ENCODE data around the gene NR1H4.

NR1H4 gene

GRCh38 chr12:100574187-100575074, 100.8 kb downstream of the NR1H4 start:
- TF ChIP-seq, protein P1, sequence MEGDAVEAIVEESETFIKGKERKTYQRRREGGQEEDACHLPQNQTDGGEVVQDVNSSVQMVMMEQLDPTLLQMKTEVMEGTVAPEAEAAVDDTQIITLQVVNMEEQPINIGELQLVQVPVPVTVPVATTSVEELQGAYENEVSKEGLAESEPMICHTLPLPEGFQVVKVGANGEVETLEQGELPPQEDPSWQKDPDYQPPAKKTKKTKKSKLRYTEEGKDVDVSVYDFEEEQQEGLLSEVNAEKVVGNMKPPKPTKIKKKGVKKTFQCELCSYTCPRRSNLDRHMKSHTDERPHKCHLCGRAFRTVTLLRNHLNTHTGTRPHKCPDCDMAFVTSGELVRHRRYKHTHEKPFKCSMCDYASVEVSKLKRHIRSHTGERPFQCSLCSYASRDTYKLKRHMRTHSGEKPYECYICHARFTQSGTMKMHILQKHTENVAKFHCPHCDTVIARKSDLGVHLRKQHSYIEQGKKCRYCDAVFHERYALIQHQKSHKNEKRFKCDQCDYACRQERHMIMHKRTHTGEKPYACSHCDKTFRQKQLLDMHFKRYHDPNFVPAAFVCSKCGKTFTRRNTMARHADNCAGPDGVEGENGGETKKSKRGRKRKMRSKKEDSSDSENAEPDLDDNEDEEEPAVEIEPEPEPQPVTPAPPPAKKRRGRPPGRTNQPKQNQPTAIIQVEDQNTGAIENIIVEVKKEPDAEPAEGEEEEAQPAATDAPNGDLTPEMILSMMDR (IDR thresholded peaks at IDR 0.05; ENCODE audit: low read depth, low read length, missing control alignments), result no peak
- peak overlapping the region; percentile 81 for H3K4me3 ChIP-seq (ENCODE audit: low read depth, low read length)
- peak; percentile 4 for DNase-seq (ENCODE audit: low read depth)
- in situ Hi-C loops (cut with HindIII; ENCODE audit: low sequenced_read_pairs), result no loop called here

DNA sequence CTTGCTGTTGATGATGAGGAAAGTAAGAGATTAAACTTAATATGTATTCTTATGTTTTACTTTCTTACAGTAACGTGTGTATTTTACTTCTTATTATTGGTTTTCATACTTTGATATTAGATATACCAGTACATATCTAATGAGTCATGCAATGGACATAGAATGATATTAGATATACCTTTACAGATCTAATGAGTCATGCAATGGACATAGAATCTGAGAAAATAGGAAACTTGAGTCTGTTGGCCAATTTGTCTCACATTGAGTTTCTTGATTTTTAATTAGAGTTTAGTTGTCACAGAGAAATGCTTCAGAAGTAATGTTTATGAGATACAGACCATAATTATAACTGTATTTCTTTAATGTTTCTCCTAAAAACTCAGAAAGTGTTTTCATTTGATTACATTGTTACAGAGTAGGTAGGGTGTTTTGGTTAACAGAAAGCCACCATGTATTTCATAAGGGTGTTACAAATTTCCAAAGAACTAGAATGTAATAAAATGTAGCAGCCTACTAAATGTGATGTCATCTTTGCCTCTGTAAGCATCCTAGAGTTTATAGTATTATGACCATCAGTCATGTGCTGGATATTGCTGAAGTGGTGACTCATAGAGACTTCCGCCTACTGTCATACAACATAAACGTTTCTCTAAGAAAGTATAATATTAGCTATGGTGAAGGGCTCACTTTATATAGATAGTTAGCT, 102.8 kb downstream of the NR1H4 start:
- in situ Hi-C loops (cut with HindIII; ENCODE audit: low sequenced_read_pairs), result no loop called here
- peak; percentile 18 for DNase-seq (ENCODE audit: low read depth)
- H3K4me3 ChIP-seq (ENCODE audit: low read depth, low read length), result no peak overlapping the region
- TF ChIP-seq, protein P1 (IDR thresholded peaks at IDR 0.05; ENCODE audit: low read depth, low read length, missing control alignments), result no peak

DNA sequence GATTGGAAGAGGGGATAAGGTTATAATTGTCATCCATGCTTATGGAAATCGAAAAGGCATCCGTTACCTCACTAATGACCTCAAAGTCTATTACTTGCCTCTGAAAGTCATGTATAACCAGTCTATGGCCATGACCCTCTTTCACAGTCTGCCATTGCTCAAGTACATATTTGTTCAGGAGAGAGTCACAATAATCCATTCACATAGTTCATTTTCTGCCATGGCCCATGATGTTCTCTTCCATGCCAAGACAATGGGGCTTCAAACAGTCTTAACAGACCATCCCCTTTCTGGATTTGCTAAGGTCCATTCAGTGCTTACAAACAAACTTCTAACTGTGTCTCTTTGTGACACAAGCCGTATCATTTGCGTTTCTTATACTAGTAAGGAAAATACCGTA, 105.3 kb downstream of the NR1H4 start:
- in situ Hi-C loops (cut with HindIII; ENCODE audit: low sequenced_read_pairs), result no loop called here
- TF ChIP-seq, protein P1 (IDR thresholded peaks at IDR 0.05; ENCODE audit: low read depth, low read length, missing control alignments), result no peak

GRCh38 chr12:100579844-100580243, 106.2 kb downstream of the NR1H4 start:
- H3K4me3 ChIP-seq (ENCODE audit: low read depth, low read length), result no peak overlapping the region
- no peak for DNase-seq (ENCODE audit: low read depth)
- TF ChIP-seq, protein P1 (IDR thresholded peaks at IDR 0.05; ENCODE audit: low read depth, low read length, missing control alignments), result no peak
- in situ Hi-C loops (cut with HindIII; ENCODE audit: low sequenced_read_pairs), result no loop called here

More for the DNA sequence above, 105.3 kb downstream of the NR1H4 start:
- no peak for DNase-seq (ENCODE audit: low read depth)
- no peak overlapping the region for H3K4me3 ChIP-seq (ENCODE audit: low read depth, low read length)

DNA sequence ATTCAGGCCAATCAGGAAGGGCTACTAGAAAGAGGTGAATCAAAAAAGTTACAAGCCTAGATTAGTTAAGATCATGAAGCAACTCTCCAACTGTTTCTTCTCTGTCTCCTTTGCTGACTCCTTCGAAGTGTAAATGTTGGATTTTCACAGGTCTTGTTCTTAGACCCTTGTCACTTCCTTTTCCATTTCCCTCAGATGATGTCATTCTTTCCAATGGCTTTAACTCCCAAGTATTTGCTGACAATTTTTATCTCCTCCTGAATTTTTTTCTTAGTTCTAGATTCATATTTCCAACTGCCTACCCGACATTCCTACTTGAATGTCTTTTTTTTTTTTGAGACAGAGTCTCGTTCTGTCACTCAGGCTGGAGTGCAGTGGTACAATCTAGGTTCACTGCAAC, 110.6 kb downstream of the NR1H4 start:
- TF ChIP-seq, protein P1 (IDR thresholded peaks at IDR 0.05; ENCODE audit: low read depth, low read length, missing control alignments), result no peak
- no peak for DNase-seq (ENCODE audit: low read depth)
- in situ Hi-C loops (cut with HindIII; ENCODE audit: low sequenced_read_pairs), result no loop called here

GRCh38 chr12:100591979-100592378, 118.3 kb downstream of the NR1H4 start:
- TF ChIP-seq, protein P1 (IDR thresholded peaks at IDR 0.05; ENCODE audit: low read depth, low read length, missing control alignments), result no peak
- H3K4me3 ChIP-seq (ENCODE audit: low read depth, low read length), result no peak overlapping the region
- in situ Hi-C loops (cut with HindIII; ENCODE audit: low sequenced_read_pairs), result no loop called here
- DNase-seq (ENCODE audit: low read depth), result no peak

More for the DNA sequence above, 110.6 kb downstream of the NR1H4 start:
- H3K4me3 ChIP-seq (ENCODE audit: low read depth, low read length), result no peak overlapping the region

Measured in astrocyte of the cerebellum (primary cell).